ENCODE data around the gene MC3R.
"Not testable (repeated sequence)": the region's sequence is repeated elsewhere in the genome, so short reads cannot be mapped to it uniquely, and the experiment has no call there.

The MC3R gene

DNA sequence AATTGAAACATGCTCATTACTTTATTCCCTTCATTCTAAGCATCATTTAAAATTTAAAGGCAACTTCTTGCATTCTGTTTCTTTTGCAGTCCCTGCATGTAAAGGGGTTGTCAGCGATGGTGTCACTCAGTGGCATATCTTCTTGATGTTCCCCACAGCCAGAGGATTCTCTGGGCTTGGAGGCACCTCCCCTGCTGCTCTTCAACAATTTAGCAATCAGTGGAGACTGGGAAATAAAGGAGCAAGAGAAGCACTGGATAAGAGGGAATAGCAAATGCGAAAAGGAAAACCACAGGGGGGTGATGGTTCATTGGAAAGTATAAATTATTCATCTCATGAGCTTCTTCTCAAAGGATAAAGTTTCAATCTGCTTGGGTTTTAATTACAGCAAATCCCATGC is 30.7 kb upstream of the MC3R start:
- Histone ChIP-seq H3K79me1 (ENCODE audit: low read length) (no peaks in the 10 kb centered on the region), H3K4me1 (ENCODE audit: control insufficient read depth, low read depth, low read length) (no peaks in the 10 kb centered on the region), H3K56ac (ENCODE audit: low read length) (no peak overlapping the region), H4K5ac (ENCODE audit: low read length) (no peak overlapping the region), H3K27ac (ENCODE audit: low read depth, low read length) (no peak overlapping the region), H2BK5ac (ENCODE audit: low read length) (no peak overlapping the region), H3K9ac (ENCODE audit: low read length) (no peak overlapping the region), H3K4me3 (ENCODE audit: low read length) (no peak overlapping the region), H3K36me3 (ENCODE audit: control insufficient read depth, insufficient read depth, low read length) (no peaks in the 10 kb centered on the region), H2BK120ac (ENCODE audit: low read depth, low read length) (no peak overlapping the region), H3K79me2 (ENCODE audit: control insufficient read depth, insufficient read depth, low read length) (no peaks in the 10 kb centered on the region), H4K8ac (ENCODE audit: low read depth, low read length) (no peak overlapping the region), H3K4ac (ENCODE audit: low read depth, low read length) (no peak overlapping the region), H3K18ac (ENCODE audit: low read length) (no peak overlapping the region), H3K4me2 (ENCODE audit: low read length) (no peak overlapping the region), H3K23ac (ENCODE audit: low read length) (no peak overlapping the region), H3K27me3 (ENCODE audit: insufficient read depth, low read length, poor library complexity) (no peaks in the 10 kb centered on the region), H2BK15ac (replicated peaks; ENCODE audit: low read depth) (no peak overlapping the region), H2AK5ac (ENCODE audit: low read length) (no peak overlapping the region)
- no CpG with 5 or more reads among the region's 2 CpGs for WGBS (ENCODE audit: extremely low coverage, insufficient coverage, low lambda C conversion rate)
- peak; percentile 46 for DNase-seq

DNA sequence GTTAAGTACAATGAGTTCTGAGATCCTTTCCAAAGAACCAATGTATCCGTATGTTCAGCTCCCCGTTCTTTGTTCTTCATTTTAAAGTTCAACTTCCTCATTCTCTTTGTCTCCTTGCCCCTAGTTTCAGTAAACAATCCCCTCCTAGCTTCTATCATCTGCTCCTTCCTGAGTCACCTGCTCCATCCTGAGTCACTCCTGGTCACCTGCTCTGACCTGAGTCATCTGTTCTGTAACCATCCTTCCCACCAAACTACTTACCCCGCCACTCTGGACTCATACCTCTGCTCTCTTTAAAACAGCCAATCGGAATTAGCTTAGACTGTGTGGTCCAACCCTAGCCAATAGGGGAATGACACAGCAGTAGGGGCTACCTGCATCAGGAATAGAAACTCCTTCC is 27.3 kb upstream of the MC3R start:
- not testable (repeated sequence) for H3K79me2 ChIP-seq (ENCODE audit: control insufficient read depth, insufficient read depth, low read length); H3K4me3 ChIP-seq (ENCODE audit: low read length); H4K8ac ChIP-seq (ENCODE audit: low read depth, low read length); DNase-seq; H3K56ac ChIP-seq (ENCODE audit: low read length); H2BK15ac ChIP-seq (replicated peaks; ENCODE audit: low read depth); H3K27ac ChIP-seq (ENCODE audit: low read depth, low read length); H4K5ac ChIP-seq (ENCODE audit: low read length); H3K4me1 ChIP-seq (ENCODE audit: control insufficient read depth, low read depth, low read length); H3K9ac ChIP-seq (ENCODE audit: low read length); H2BK5ac ChIP-seq (ENCODE audit: low read length); H3K4me2 ChIP-seq (ENCODE audit: low read length); H3K4ac ChIP-seq (ENCODE audit: low read depth, low read length); H3K27me3 ChIP-seq (ENCODE audit: insufficient read depth, low read length, poor library complexity); H2AK5ac ChIP-seq (ENCODE audit: low read length); H3K23ac ChIP-seq (ENCODE audit: low read length); H3K79me1 ChIP-seq (ENCODE audit: low read length); H3K18ac ChIP-seq (ENCODE audit: low read length); H3K36me3 ChIP-seq (ENCODE audit: control insufficient read depth, insufficient read depth, low read length); H2BK120ac ChIP-seq (ENCODE audit: low read depth, low read length)
- WGBS (ENCODE audit: extremely low coverage, insufficient coverage, low lambda C conversion rate), result no CpG with 5 or more reads among the region's 4 CpGs

DNA sequence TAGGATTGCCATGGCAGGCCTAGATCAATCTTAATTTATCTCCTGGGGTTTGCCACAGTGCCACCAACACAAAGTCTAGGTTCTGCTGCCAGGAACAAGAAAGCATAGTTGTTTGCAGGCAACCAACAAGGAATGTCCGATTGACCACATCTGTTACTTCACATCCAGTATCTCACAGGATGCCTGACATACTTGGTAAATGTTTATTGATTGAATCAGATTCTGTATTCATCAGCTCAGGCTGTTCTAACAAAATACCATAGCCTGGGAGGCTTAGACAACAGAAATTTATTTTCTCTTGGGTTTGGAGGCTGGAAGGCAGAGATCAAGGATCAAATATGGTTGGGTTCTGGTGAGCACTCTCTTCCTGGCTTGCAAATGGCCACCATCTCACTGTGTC is 26.3 kb upstream of the MC3R start:
- no peak overlapping the region for H3K4me3 ChIP-seq (ENCODE audit: low read length)
- no peak overlapping the region for H2BK15ac ChIP-seq (replicated peaks; ENCODE audit: low read depth)
- no peak overlapping the region for H4K8ac ChIP-seq (ENCODE audit: low read depth, low read length)
- H3K56ac ChIP-seq (ENCODE audit: low read length), result no peak overlapping the region
- H3K4ac ChIP-seq (ENCODE audit: low read depth, low read length), result no peak overlapping the region
- WGBS (ENCODE audit: extremely low coverage, insufficient coverage, low lambda C conversion rate), result no CpG with 5 or more reads among the region's 1 CpG
- H2BK5ac ChIP-seq (ENCODE audit: low read length), result no peak overlapping the region
- no peak overlapping the region for H3K27ac ChIP-seq (ENCODE audit: low read depth, low read length)
- H2AK5ac ChIP-seq (ENCODE audit: low read length), result no peak overlapping the region
- H3K9ac ChIP-seq (ENCODE audit: low read length), result no peak overlapping the region
- no peak for DNase-seq
- H2BK120ac ChIP-seq (ENCODE audit: low read depth, low read length), result no peak overlapping the region
- no peaks in the 10 kb centered on the region for H3K79me1 ChIP-seq (ENCODE audit: low read length)
- no peak overlapping the region for H3K18ac ChIP-seq (ENCODE audit: low read length)
- no peak overlapping the region for H3K23ac ChIP-seq (ENCODE audit: low read length)
- no peaks in the 10 kb centered on the region for H3K36me3 ChIP-seq (ENCODE audit: control insufficient read depth, insufficient read depth, low read length)
- H3K4me1 ChIP-seq (ENCODE audit: control insufficient read depth, low read depth, low read length), result no peaks in the 10 kb centered on the region
- H3K27me3 ChIP-seq (ENCODE audit: insufficient read depth, low read length, poor library complexity), result no peaks in the 10 kb centered on the region
- no peak overlapping the region for H3K4me2 ChIP-seq (ENCODE audit: low read length)
- H4K5ac ChIP-seq (ENCODE audit: low read length), result no peak overlapping the region
- H3K79me2 ChIP-seq (ENCODE audit: control insufficient read depth, insufficient read depth, low read length), result no peaks in the 10 kb centered on the region

DNA sequence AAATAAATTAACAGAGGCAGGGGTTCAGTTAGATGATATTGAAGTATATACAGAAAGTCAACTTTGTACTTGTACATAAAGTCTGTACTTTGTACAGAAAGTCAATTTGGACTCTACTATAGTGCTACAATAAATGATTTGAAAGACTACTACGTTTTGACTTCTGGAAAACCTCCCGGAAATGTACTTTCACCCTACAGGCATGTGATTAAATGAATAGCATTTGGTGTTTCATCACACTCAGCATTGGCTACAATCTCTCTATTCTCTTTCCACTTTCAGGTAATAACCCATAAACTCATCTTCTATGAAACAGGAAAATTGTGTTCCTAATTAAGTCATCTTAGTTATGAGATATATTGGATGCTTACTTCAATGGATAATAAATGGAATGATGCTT is 25.6 kb upstream of the MC3R start:
- Histone ChIP-seq H3K79me1 (ENCODE audit: low read length) (no peaks in the 10 kb centered on the region), H3K27ac (ENCODE audit: low read depth, low read length) (no peak overlapping the region), H3K4me2 (ENCODE audit: low read length) (no peak overlapping the region), H2AK5ac (ENCODE audit: low read length) (no peak overlapping the region), H3K79me2 (ENCODE audit: control insufficient read depth, insufficient read depth, low read length) (no peaks in the 10 kb centered on the region), H3K23ac (ENCODE audit: low read length) (no peak overlapping the region), H3K4ac (ENCODE audit: low read depth, low read length) (no peak overlapping the region), H2BK120ac (ENCODE audit: low read depth, low read length) (no peak overlapping the region), H4K8ac (ENCODE audit: low read depth, low read length) (no peak overlapping the region), H3K27me3 (ENCODE audit: insufficient read depth, low read length, poor library complexity) (no peaks in the 10 kb centered on the region), H4K5ac (ENCODE audit: low read length) (no peak overlapping the region), H2BK5ac (ENCODE audit: low read length) (no peak overlapping the region), H3K9ac (ENCODE audit: low read length) (no peak overlapping the region), H3K4me3 (ENCODE audit: low read length) (no peak overlapping the region), H3K4me1 (ENCODE audit: control insufficient read depth, low read depth, low read length) (no peaks in the 10 kb centered on the region), H2BK15ac (replicated peaks; ENCODE audit: low read depth) (no peak overlapping the region), H3K36me3 (ENCODE audit: control insufficient read depth, insufficient read depth, low read length) (no peaks in the 10 kb centered on the region), H3K56ac (ENCODE audit: low read length) (no peak overlapping the region), H3K18ac (ENCODE audit: low read length) (no peak overlapping the region)
- no CpG with 5 or more reads among the region's 2 CpGs for WGBS (ENCODE audit: extremely low coverage, insufficient coverage, low lambda C conversion rate)
- no peak for DNase-seq

DNA sequence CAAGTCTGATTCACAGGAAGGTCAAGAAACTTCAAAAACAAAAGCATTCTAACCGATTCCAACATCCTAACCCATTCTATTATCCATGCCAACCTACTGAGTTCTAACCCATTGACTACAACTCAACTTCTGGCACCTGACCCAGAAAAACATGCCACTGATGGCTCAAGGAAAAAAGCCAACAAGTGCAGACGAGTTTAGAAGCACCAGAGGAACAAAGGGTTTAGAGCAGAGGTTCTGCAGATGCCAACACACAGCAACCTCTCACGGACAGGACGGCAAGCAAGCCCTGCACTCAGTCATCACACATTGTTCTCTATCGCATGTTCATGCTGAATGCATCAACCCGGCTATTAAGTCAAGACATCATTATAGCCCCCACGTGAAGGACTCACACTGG is 25.2 kb upstream of the MC3R start:
- Histone ChIP-seq H2BK5ac (ENCODE audit: low read length) (no peak overlapping the region), H3K4me1 (ENCODE audit: control insufficient read depth, low read depth, low read length) (no peaks in the 10 kb centered on the region), H3K36me3 (ENCODE audit: control insufficient read depth, insufficient read depth, low read length) (no peaks in the 10 kb centered on the region), H4K5ac (ENCODE audit: low read length) (no peak overlapping the region), H3K56ac (ENCODE audit: low read length) (no peak overlapping the region), H4K8ac (ENCODE audit: low read depth, low read length) (no peak overlapping the region), H2BK15ac (replicated peaks; ENCODE audit: low read depth) (no peak overlapping the region), H2AK5ac (ENCODE audit: low read length) (no peak overlapping the region), H3K79me1 (ENCODE audit: low read length) (no peaks in the 10 kb centered on the region), H3K27ac (ENCODE audit: low read depth, low read length) (no peak overlapping the region), H3K4me3 (ENCODE audit: low read length) (no peak overlapping the region), H2BK120ac (ENCODE audit: low read depth, low read length) (no peak overlapping the region), H3K4me2 (ENCODE audit: low read length) (no peak overlapping the region), H3K23ac (ENCODE audit: low read length) (no peak overlapping the region), H3K18ac (ENCODE audit: low read length) (no peak overlapping the region), H3K4ac (ENCODE audit: low read depth, low read length) (no peak overlapping the region), H3K79me2 (ENCODE audit: control insufficient read depth, insufficient read depth, low read length) (no peaks in the 10 kb centered on the region), H3K27me3 (ENCODE audit: insufficient read depth, low read length, poor library complexity) (no peaks in the 10 kb centered on the region), H3K9ac (ENCODE audit: low read length) (no peak overlapping the region)
- no peak for DNase-seq
- no CpG with 5 or more reads among the region's 7 CpGs for WGBS (ENCODE audit: extremely low coverage, insufficient coverage, low lambda C conversion rate)

DNA sequence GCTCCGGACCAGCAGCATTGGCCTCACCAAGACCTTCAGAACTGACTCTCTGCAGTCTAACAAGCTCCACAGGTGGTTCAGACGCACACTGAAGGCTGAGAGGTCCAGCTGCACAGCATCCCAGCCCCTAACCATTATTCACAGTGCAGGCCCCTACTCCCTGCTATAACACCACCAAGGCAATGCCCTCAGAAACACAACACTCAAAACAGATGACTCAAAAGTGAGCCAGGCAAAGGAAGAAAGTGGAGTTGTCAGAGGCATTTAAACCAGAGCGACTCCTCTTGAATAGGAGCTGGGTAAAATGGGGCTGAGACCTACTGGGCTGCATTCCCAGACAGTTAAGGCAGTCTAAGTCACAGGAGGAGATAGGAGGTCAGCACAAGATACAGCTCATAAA is 20.5 kb upstream of the MC3R start:
- no peak overlapping the region for H2AK5ac ChIP-seq (ENCODE audit: low read length)
- no peaks in the 10 kb centered on the region for H3K4me1 ChIP-seq (ENCODE audit: control insufficient read depth, low read depth, low read length)
- no peak overlapping the region for H3K23ac ChIP-seq (ENCODE audit: low read length)
- H2BK15ac ChIP-seq (replicated peaks; ENCODE audit: low read depth), result no peak overlapping the region
- no peak overlapping the region for H4K5ac ChIP-seq (ENCODE audit: low read length)
- no peak overlapping the region for H3K9ac ChIP-seq (ENCODE audit: low read length)
- no peaks in the 10 kb centered on the region for H3K27me3 ChIP-seq (ENCODE audit: insufficient read depth, low read length, poor library complexity)
- H3K27ac ChIP-seq (ENCODE audit: low read depth, low read length), result no peak overlapping the region
- H3K79me1 ChIP-seq (ENCODE audit: low read length), result no peaks in the 10 kb centered on the region
- no peak overlapping the region for H3K4me2 ChIP-seq (ENCODE audit: low read length)
- H3K79me2 ChIP-seq (ENCODE audit: control insufficient read depth, insufficient read depth, low read length), result no peaks in the 10 kb centered on the region
- H3K4me3 ChIP-seq (ENCODE audit: low read length), result no peak overlapping the region
- H3K56ac ChIP-seq (ENCODE audit: low read length), result no peak overlapping the region
- no CpG with 5 or more reads among the region's 3 CpGs for WGBS (ENCODE audit: extremely low coverage, insufficient coverage, low lambda C conversion rate)
- H3K4ac ChIP-seq (ENCODE audit: low read depth, low read length), result no peak overlapping the region
- H3K18ac ChIP-seq (ENCODE audit: low read length), result no peak overlapping the region
- DNase-seq, result no peak
- no peak overlapping the region for H2BK120ac ChIP-seq (ENCODE audit: low read depth, low read length)
- H4K8ac ChIP-seq (ENCODE audit: low read depth, low read length), result no peak overlapping the region
- no peaks in the 10 kb centered on the region for H3K36me3 ChIP-seq (ENCODE audit: control insufficient read depth, insufficient read depth, low read length)
- H2BK5ac ChIP-seq (ENCODE audit: low read length), result no peak overlapping the region
